SU-DHL-6 (cell line): ENCODE data around the gene NRF1.

ENCODE experiments used
- H2AFZ ChIP-seq: fragments of 200-600 bp; sonication (generic); 2 replicates; pipeline ENCODE4 v1.6.1; 2014; ENCODE audit warnings: low read depth, mild to moderate bottlenecking, moderate library complexity, mixed read lengths, antibody characterized with exemption, low read length; ENCODE audit not compliant: severe bottlenecking
- H3F3A ChIP-seq: fragments of 200-600 bp; shearing (Covaris generic); 2 replicates; pipeline ENCODE4 v1.6.0; 2016; ENCODE audit warnings: antibody characterized with exemption, mild to moderate bottlenecking; ENCODE audit not compliant: insufficient read depth
- H3K27ac ChIP-seq: fragments of 200-600 bp; sonication (generic); 2 replicates; pipeline ENCODE4 v1.5.1; 2016; ENCODE audit warnings: low read depth, mild to moderate bottlenecking, low read length, moderate library complexity, mixed read lengths
- H3K27me3 ChIP-seq: fragments of 200-600 bp; sonication (generic), shearing (Covaris generic); 2 replicates; pipeline ENCODE4 v1.6.0; 2014; ENCODE audit warnings: mild to moderate bottlenecking, low read length
- H3K36me3 ChIP-seq: fragments of 200-600 bp; sonication (generic); 2 replicates; pipeline ENCODE4 v1.6.1; 2014; ENCODE audit warnings: mild to moderate bottlenecking, low read length, mixed read lengths
- H3K4me2 ChIP-seq: fragments of 300-600, 200-600 bp; shearing (Covaris generic), sonication (generic); 2 replicates; pipeline ENCODE4 v1.6.0; 2014; ENCODE audit warnings: low read length, low read depth, mild to moderate bottlenecking; ENCODE audit not compliant: poor library complexity, severe bottlenecking
- H3K4me3 ChIP-seq: fragments of 200-600 bp; sonication (generic); 2 replicates; pipeline ENCODE4 v1.5.1; 2014; ENCODE audit warnings: antibody characterized with exemption, low read length, mild to moderate bottlenecking, mixed read lengths; ENCODE audit not compliant: insufficient read depth, poor library complexity, severe bottlenecking
- H3K79me2 ChIP-seq: fragments of 200-600 bp; sonication (generic); 2 replicates; pipeline ENCODE4 v1.6.1; 2014; ENCODE audit warnings: mild to moderate bottlenecking, low read length, moderate library complexity; ENCODE audit not compliant: insufficient read depth
- H3K9ac ChIP-seq: fragments of 200-600 bp; sonication (generic); 2 replicates; pipeline ENCODE4 v1.7.0; 2014; ENCODE audit warnings: mild to moderate bottlenecking, low read length
- H3K9me2 ChIP-seq: fragments of 200-600 bp; sonication (generic); replicated peaks from 2 replicates; pipeline ENCODE4 v1.6.1; 2014; ENCODE audit warnings: low read length; ENCODE audit not compliant: insufficient read depth
- H3K9me3 ChIP-seq: fragments of 200-600 bp; sonication (generic); 2 replicates; pipeline ENCODE4 v1.6.1; 2014; ENCODE audit warnings: low read length, mixed read lengths; ENCODE audit not compliant: insufficient read depth
- H4K20me1 ChIP-seq: fragments of 200-600 bp; sonication (generic); 2 replicates; pipeline ENCODE4 v1.6.1; 2014; ENCODE audit warnings: low read depth, mild to moderate bottlenecking, antibody characterized with exemption, low read length, moderate library complexity, mixed read lengths
- CTCF ChIP-seq: fragments of 200-600 bp; sonication (generic); IDR thresholded peaks from one replicate; pipeline ENCODE4 v1.5.1; 2017; ENCODE audit warnings: antibody characterized with exemption, mild to moderate bottlenecking, low read length, moderate library complexity; ENCODE audit not compliant: insufficient read depth, poor library complexity, severe bottlenecking
- EZH2phosphoT487 ChIP-seq: fragments of 200-600 bp; sonication (generic), shearing (Covaris generic); conservative IDR thresholded peaks from 2 replicates; pipeline ENCODE4 v1.6.1; 2018; ENCODE audit warnings: mild to moderate bottlenecking, antibody characterized with exemption, low read length, moderate library complexity, mixed read lengths

NRF1 gene

GRCh38 chr7:129702316-129702715 lies 90.8 kb downstream of the NRF1 start:
- no peaks in the 10 kb centered on the region for H3K79me2 ChIP-seq
- no peak overlapping the region for H3K27ac ChIP-seq
- H3K4me3 ChIP-seq = no peak overlapping the region
- no peak overlapping the region for H3K4me2 ChIP-seq
- no peak overlapping the region for H3K9ac ChIP-seq
- H3K36me3 ChIP-seq = no peaks in the 10 kb centered on the region
- TF ChIP-seq CTCF (no peak), EZH2phosphoT487 (no peak)
- no peaks in the 10 kb centered on the region for H4K20me1 ChIP-seq
- peaks cover 5% of the 10 kb centered on the region; the same call in 1 of the 2 replicates for H3F3A ChIP-seq
- no peaks in the 10 kb centered on the region for H3K27me3 ChIP-seq
- H3K9me3 ChIP-seq = no peaks in the 10 kb centered on the region
- no peak overlapping the region for H2AFZ ChIP-seq
- no peaks in the 10 kb centered on the region for H3K9me2 ChIP-seq

GRCh38 chr7:129702761-129703338 lies 91.3 kb downstream of the NRF1 start:
- H3K36me3 ChIP-seq = no peaks in the 10 kb centered on the region
- no peaks in the 10 kb centered on the region for H4K20me1 ChIP-seq
- H3K79me2 ChIP-seq = no peaks in the 10 kb centered on the region
- H2AFZ ChIP-seq = no peak overlapping the region
- no peak overlapping the region for H3K27ac ChIP-seq
- no peak overlapping the region for H3K4me3 ChIP-seq
- H3K9me2 ChIP-seq = no peaks in the 10 kb centered on the region
- TF ChIP-seq EZH2phosphoT487 = no peak
- no peak for TF ChIP-seq CTCF
- no peak overlapping the region for H3K9ac ChIP-seq
- H3K27me3 ChIP-seq = no peaks in the 10 kb centered on the region
- H3K9me3 ChIP-seq = no peaks in the 10 kb centered on the region
- peaks cover 5% of the 10 kb centered on the region; the same call in 1 of the 2 replicates for H3F3A ChIP-seq
- no peak overlapping the region for H3K4me2 ChIP-seq

- no peaks in the 10 kb centered on the region for H3K36me3 ChIP-seq
- H3K4me2 ChIP-seq = no peak overlapping the region
- H3K9ac ChIP-seq = no peak overlapping the region
- no peaks in the 10 kb centered on the region for H3K9me3 ChIP-seq
- no peaks in the 10 kb centered on the region for H3K79me2 ChIP-seq
- H3F3A ChIP-seq = peaks cover 5% of the 10 kb centered on the region; the same call in 1 of the 2 replicates
- no peaks in the 10 kb centered on the region for H3K27me3 ChIP-seq
- H2AFZ ChIP-seq = no peak overlapping the region
- H4K20me1 ChIP-seq = no peaks in the 10 kb centered on the region
- H3K9me2 ChIP-seq = no peaks in the 10 kb centered on the region
- no peak overlapping the region for H3K4me3 ChIP-seq
- TF ChIP-seq EZH2phosphoT487 (no peak), CTCF (no peak)
- no peak overlapping the region for H3K27ac ChIP-seq
Measured at GRCh38 chr7:129703751-129704150, 92.2 kb downstream of the NRF1 start.
